Measurements from ENCODE around the gene CDK9. TPM values are rescaled to one million over a fixed set of nuclear protein-coding genes. Genes with fewer than 3 reads are reported as not detected.

CDK9 gene
- total RNA-seq, 1 experiment from 2014 or later: 68.0 TPM

DNA sequence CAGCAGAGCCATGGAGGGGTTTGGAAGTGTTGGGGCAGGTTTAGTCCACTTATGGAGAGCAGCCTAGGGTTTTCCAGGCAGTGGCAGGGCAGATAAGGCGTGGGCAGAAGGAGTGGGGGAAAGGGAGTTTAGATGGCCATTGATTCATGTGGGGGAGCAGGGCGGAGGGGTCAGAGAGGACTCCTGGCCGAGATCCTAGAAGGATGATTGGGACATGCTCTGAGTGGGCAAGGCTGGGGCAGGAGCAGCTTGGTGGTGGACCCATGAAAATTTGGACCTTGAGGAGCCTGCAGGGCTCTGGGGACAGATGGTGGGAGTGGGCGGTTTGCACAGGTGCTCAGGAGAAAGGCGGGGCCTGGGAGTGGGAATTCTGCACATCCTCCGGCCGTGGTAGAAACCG, 32.7 kb upstream of the CDK9 start:
- H3K27me3 ChIP-seq (replicated peaks; ENCODE audit: insufficient read depth, low read depth, low read length, poor library complexity): peaks cover 52% of the 10 kb centered on the region
- no peak for DNase-seq (ENCODE audit: low spot score)
- H3K9me3 ChIP-seq (ENCODE audit: low read depth, low read length, poor library complexity, severe bottlenecking): no peaks in the 10 kb centered on the region
- no peaks in the 10 kb centered on the region for H3K36me3 ChIP-seq (ENCODE audit: insufficient read depth, low read length, poor library complexity, severe bottlenecking)
- POLR2A ChIA-PET (ENCODE audit: low non-redundant PET): no interaction called here
- BruUV-seq (replicated peaks): no TSS peak
- TF ChIP-seq CTCF (conservative IDR thresholded peaks at IDR 0.05; ENCODE audit: low read depth, low read length): no peak
- no peak for TF ChIP-seq EZH2 (IDR thresholded peaks at IDR 0.05; ENCODE audit: borderline replicate concordance, low read depth, low read length, poor library complexity, severe bottlenecking)
- intact Hi-C loops (cut with micrococcal nuclease; ENCODE audit: unreplicated experiment): no loop called here
- no peak overlapping the region for H3K27ac ChIP-seq (ENCODE audit: low read depth, low read length, poor library complexity, severe bottlenecking)
- H3K4me1 ChIP-seq (ENCODE audit: insufficient read depth, low read length, poor library complexity, severe bottlenecking): peaks cover 3% of the 10 kb centered on the region
- H3K4me3 ChIP-seq (ENCODE audit: low read depth, low read length, poor library complexity, severe bottlenecking): no peak overlapping the region
- CTCF ChIA-PET: no interaction called here

GRCh38 chr9:127753622-127754021, 32.2 kb upstream of the CDK9 start:
- H3K36me3 ChIP-seq (ENCODE audit: insufficient read depth, low read length, poor library complexity, severe bottlenecking): no peaks in the 10 kb centered on the region
- H3K27ac ChIP-seq (ENCODE audit: low read depth, low read length, poor library complexity, severe bottlenecking): no peak overlapping the region
- POLR2A ChIA-PET (ENCODE audit: low non-redundant PET): no interaction called here
- TF ChIP-seq EZH2 (IDR thresholded peaks at IDR 0.05; ENCODE audit: borderline replicate concordance, low read depth, low read length, poor library complexity, severe bottlenecking) (no peak), CTCF (conservative IDR thresholded peaks at IDR 0.05; ENCODE audit: low read depth, low read length) (no peak)
- DNase-seq (ENCODE audit: low spot score): no peak
- no peaks in the 10 kb centered on the region for H3K9me3 ChIP-seq (ENCODE audit: low read depth, low read length, poor library complexity, severe bottlenecking)
- no TSS peak for BruUV-seq (replicated peaks)
- peaks cover 3% of the 10 kb centered on the region for H3K4me1 ChIP-seq (ENCODE audit: insufficient read depth, low read length, poor library complexity, severe bottlenecking)
- CTCF ChIA-PET: interaction anchor here (0.7 kb wide), 1 partner anchor 19 kb away, joined by 3 read pairs; the partner anchor contains the start of gene TOR2A
- H3K27me3 ChIP-seq (replicated peaks; ENCODE audit: insufficient read depth, low read depth, low read length, poor library complexity): peaks cover 52% of the 10 kb centered on the region
- intact Hi-C loops (cut with micrococcal nuclease; ENCODE audit: unreplicated experiment): no loop called here
- H3K4me3 ChIP-seq (ENCODE audit: low read depth, low read length, poor library complexity, severe bottlenecking): no peak overlapping the region

GRCh38 chr9:127754099-127755060, 31.5 kb upstream of the CDK9 start:
- Histone ChIP-seq H3K9me3 (ENCODE audit: low read depth, low read length, poor library complexity, severe bottlenecking) (no peaks in the 10 kb centered on the region), H3K27me3 (replicated peaks; ENCODE audit: insufficient read depth, low read depth, low read length, poor library complexity) (peaks cover 52% of the 10 kb centered on the region), H3K4me3 (ENCODE audit: low read depth, low read length, poor library complexity, severe bottlenecking) (no peak overlapping the region), H3K36me3 (ENCODE audit: insufficient read depth, low read length, poor library complexity, severe bottlenecking) (no peaks in the 10 kb centered on the region), H3K4me1 (ENCODE audit: insufficient read depth, low read length, poor library complexity, severe bottlenecking) (peaks cover 3% of the 10 kb centered on the region), H3K27ac (ENCODE audit: low read depth, low read length, poor library complexity, severe bottlenecking) (no peak overlapping the region)
- BruUV-seq (replicated peaks): no TSS peak
- TF ChIP-seq EZH2 (IDR thresholded peaks at IDR 0.05; ENCODE audit: borderline replicate concordance, low read depth, low read length, poor library complexity, severe bottlenecking): peak; percentile 78
- TF ChIP-seq CTCF (conservative IDR thresholded peaks at IDR 0.05; ENCODE audit: low read depth, low read length): no peak
- CTCF ChIA-PET: interaction anchor here (0.7 kb wide), 1 partner anchor 20 kb away, joined by 3 read pairs; the partner anchor contains the start of gene TOR2A
- peak; percentile 51 for DNase-seq (ENCODE audit: low spot score)
- intact Hi-C loops (cut with micrococcal nuclease; ENCODE audit: unreplicated experiment): no loop called here
- POLR2A ChIA-PET (ENCODE audit: low non-redundant PET): no interaction called here
